NK-92 (cell line): ENCODE results near the gene MAML3.

Source experiments
- DNase-seq: peaks from one replicate; lab custom pipeline; 2025; ENCODE audit not compliant: unreplicated experiment; lab: John Stamatoyannopoulos, UW

Gene MAML3

GRCh38 chr4:140012688-140013486 is 141.1 kb downstream of the MAML3 start:
- no peak for DNase-seq

GRCh38 chr4:140005699-140006098 is 148.3 kb downstream of the MAML3 start:
- no peak for DNase-seq

GRCh38 chr4:140004922-140005627 is 148.9 kb downstream of the MAML3 start:
- no peak for DNase-seq

GRCh38 chr4:140004549-140004895 is 149.5 kb downstream of the MAML3 start:
- no peak for DNase-seq

- DNase-seq, result no peak
Measured at GRCh38 chr4:140003876-140004548, 150.0 kb downstream of the MAML3 start.

- DNase-seq, result no peak
Measured at GRCh38 chr4:140000232-140000631, 153.8 kb downstream of the MAML3 start.

- DNase-seq, result no peak
Measured at GRCh38 chr4:139988863-139989765, 164.9 kb downstream of the MAML3 start.

GRCh38 chr4:139987502-139987850 is 166.5 kb downstream of the MAML3 start:
- DNase-seq, result no peak

- DNase-seq, result no peak
Measured at GRCh38 chr4:139986689-139987501, 167.1 kb downstream of the MAML3 start.

- no peak for DNase-seq
Measured at GRCh38 chr4:139986106-139986505, 167.9 kb downstream of the MAML3 start.

- DNase-seq, result no peak
Measured at GRCh38 chr4:139985401-139985800, 168.6 kb downstream of the MAML3 start.

GRCh38 chr4:139984471-139984870 is 169.5 kb downstream of the MAML3 start:
- DNase-seq, result no peak

GRCh38 chr4:139978692-139979091 is 175.3 kb downstream of the MAML3 start:
- DNase-seq, result no peak

GRCh38 chr4:139977838-139978609 is 176.0 kb downstream of the MAML3 start:
- DNase-seq, result no peak

- DNase-seq, result no peak
Measured at GRCh38 chr4:139975830-139976272, 178.1 kb downstream of the MAML3 start.

GRCh38 chr4:139973616-139974015 is 180.4 kb downstream of the MAML3 start:
- DNase-seq, result no peak

GRCh38 chr4:139973015-139973414 is 181.0 kb downstream of the MAML3 start:
- no peak for DNase-seq

- no peak for DNase-seq
Measured at GRCh38 chr4:139972305-139972704, 181.7 kb downstream of the MAML3 start.

GRCh38 chr4:139971111-139971510 is 182.9 kb downstream of the MAML3 start:
- DNase-seq, result no peak
